ENCODE measurements around the gene EIF2AK2.
A peak's percentile ranks its signal among the peaks of the same experiment; 100 is the strongest.

Gene EIF2AK2

GRCh38 chr2:37203708-37204107 is 46.9 kb upstream of the EIF2AK2 start:
- no peak for ATAC-seq (ENCODE audit: insufficient read depth, low read depth)
- peaks cover 92% of the 10 kb centered on the region for H3K36me3 ChIP-seq (ENCODE audit: insufficient read depth, low read length)
- no peak overlapping the region for H3K9ac ChIP-seq (ENCODE audit: low read depth, low read length)
- H4K20me1 ChIP-seq (ENCODE audit: insufficient read depth, low read length) = peaks cover 7% of the 10 kb centered on the region; the same call in 1 of the 2 replicates
- no peaks in the 10 kb centered on the region for H3K27me3 ChIP-seq (ENCODE audit: insufficient read depth, low read length, poor library complexity)
- no peak overlapping the region for H3K27ac ChIP-seq (ENCODE audit: low read length)
- no peak overlapping the region for H3K4me3 ChIP-seq (ENCODE audit: low read depth in 1 of 2, low read length in 2 of 2)
- no peak for DNase-seq
- H3K79me2 ChIP-seq (ENCODE audit: insufficient read depth, low read length) = peaks cover 84% of the 10 kb centered on the region
- peaks cover 7% of the 10 kb centered on the region; the same call in 1 of the 2 replicates for H3K4me1 ChIP-seq (ENCODE audit: insufficient read depth, low read length)
- TF ChIP-seq EZH2 (IDR thresholded peaks at IDR 0.05; ENCODE audit: borderline replicate concordance, low read depth, low read length, severe bottlenecking) (no peak), CTCF (IDR thresholded peaks at IDR 0.05; ENCODE audit: borderline replicate concordance, extremely low read depth, low read length, poor library complexity, severe bottlenecking) (no peak)
- H3K4me2 ChIP-seq (ENCODE audit: insufficient read depth, low read length) = no peak overlapping the region
- no peak overlapping the region for H2AFZ ChIP-seq (ENCODE audit: low read depth, low read length)
- peaks cover 6% of the 10 kb centered on the region for H3K9me3 ChIP-seq (ENCODE audit: insufficient read depth, low read length, severe bottlenecking)

- no peaks in the 10 kb centered on the region for H3K27me3 ChIP-seq (ENCODE audit: insufficient read depth, low read length, poor library complexity)
- no peak overlapping the region for H2AFZ ChIP-seq (ENCODE audit: low read depth, low read length)
- DNase-seq (peak; percentile 59), ATAC-seq (ENCODE audit: insufficient read depth, low read depth) (peak; percentile 84)
- H3K36me3 ChIP-seq (ENCODE audit: insufficient read depth, low read length) = peaks cover 73% of the 10 kb centered on the region
- no peak overlapping the region for H3K4me2 ChIP-seq (ENCODE audit: insufficient read depth, low read length)
- H3K79me2 ChIP-seq (ENCODE audit: insufficient read depth, low read length) = peaks cover 84% of the 10 kb centered on the region
- H3K4me1 ChIP-seq (ENCODE audit: insufficient read depth, low read length) = peaks cover 24% of the 10 kb centered on the region
- H4K20me1 ChIP-seq (ENCODE audit: insufficient read depth, low read length) = peaks cover 7% of the 10 kb centered on the region; the same call in 1 of the 2 replicates
- no peak overlapping the region for H3K27ac ChIP-seq (ENCODE audit: low read length)
- peaks cover 6% of the 10 kb centered on the region for H3K9me3 ChIP-seq (ENCODE audit: insufficient read depth, low read length, severe bottlenecking)
- no peak overlapping the region for H3K4me3 ChIP-seq (ENCODE audit: low read depth in 1 of 2, low read length in 2 of 2)
- TF ChIP-seq CTCF (IDR thresholded peaks at IDR 0.05; ENCODE audit: borderline replicate concordance, extremely low read depth, low read length, poor library complexity, severe bottlenecking) (peak; percentile 37), EZH2 (IDR thresholded peaks at IDR 0.05; ENCODE audit: borderline replicate concordance, low read depth, low read length, severe bottlenecking) (no peak)
- no peak overlapping the region for H3K9ac ChIP-seq (ENCODE audit: low read depth, low read length)
These were observed 45.0 kb upstream of the EIF2AK2 start for GRCh38 chr2:37201766-37202165.

DNA sequence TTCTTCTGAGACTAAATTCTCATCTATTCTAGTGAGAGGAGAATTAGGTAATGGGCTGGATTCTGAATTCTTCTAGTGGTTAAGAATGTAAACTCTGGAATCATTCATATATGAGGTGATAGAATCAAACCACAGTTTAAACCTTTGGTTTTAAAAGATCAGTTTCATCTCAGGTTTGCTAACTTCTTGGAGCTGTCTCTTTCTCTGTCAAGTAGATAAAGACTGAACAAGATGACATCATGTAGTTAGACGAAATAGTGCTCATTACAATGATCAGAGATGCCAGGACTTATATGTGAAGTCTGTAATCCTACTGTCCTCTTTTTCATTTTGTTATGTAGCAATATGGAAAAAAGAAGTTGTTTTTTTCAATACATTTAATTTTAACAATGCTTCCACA is 44.4 kb upstream of the EIF2AK2 start:
- TF ChIP-seq CTCF (IDR thresholded peaks at IDR 0.05; ENCODE audit: borderline replicate concordance, extremely low read depth, low read length, poor library complexity, severe bottlenecking) (no peak), EZH2 (IDR thresholded peaks at IDR 0.05; ENCODE audit: borderline replicate concordance, low read depth, low read length, severe bottlenecking) (no peak)
- Histone ChIP-seq H3K27ac (ENCODE audit: low read length) (no peak overlapping the region), H3K9me3 (ENCODE audit: insufficient read depth, low read length, severe bottlenecking) (peaks cover 6% of the 10 kb centered on the region), H3K4me2 (ENCODE audit: insufficient read depth, low read length) (no peak overlapping the region), H3K4me1 (ENCODE audit: insufficient read depth, low read length) (peaks cover 25% of the 10 kb centered on the region), H3K27me3 (ENCODE audit: insufficient read depth, low read length, poor library complexity) (no peaks in the 10 kb centered on the region), H3K9ac (ENCODE audit: low read depth, low read length) (no peak overlapping the region), H2AFZ (ENCODE audit: low read depth, low read length) (no peak overlapping the region), H3K36me3 (ENCODE audit: insufficient read depth, low read length) (peaks cover 67% of the 10 kb centered on the region), H3K4me3 (ENCODE audit: low read depth in 1 of 2, low read length in 2 of 2) (no peak overlapping the region), H4K20me1 (ENCODE audit: insufficient read depth, low read length) (peaks cover 7% of the 10 kb centered on the region; the same call in 1 of the 2 replicates), H3K79me2 (ENCODE audit: insufficient read depth, low read length) (peaks cover 84% of the 10 kb centered on the region)
- DNase-seq (no peak), ATAC-seq (ENCODE audit: insufficient read depth, low read depth) (no peak)

Data from DND-41 (cell line).